AG20443 (cell line): ENCODE results near the gene TIMM21.

ENCODE experiments used
- DNase-seq: peaks from one replicate; pipeline ENCODE4 v3.0.0; 2012; ENCODE audit warnings: low spot score, mixed read lengths

The TIMM21 gene, protein sequence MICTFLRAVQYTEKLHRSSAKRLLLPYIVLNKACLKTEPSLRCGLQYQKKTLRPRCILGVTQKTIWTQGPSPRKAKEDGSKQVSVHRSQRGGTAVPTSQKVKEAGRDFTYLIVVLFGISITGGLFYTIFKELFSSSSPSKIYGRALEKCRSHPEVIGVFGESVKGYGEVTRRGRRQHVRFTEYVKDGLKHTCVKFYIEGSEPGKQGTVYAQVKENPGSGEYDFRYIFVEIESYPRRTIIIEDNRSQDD

DNA sequence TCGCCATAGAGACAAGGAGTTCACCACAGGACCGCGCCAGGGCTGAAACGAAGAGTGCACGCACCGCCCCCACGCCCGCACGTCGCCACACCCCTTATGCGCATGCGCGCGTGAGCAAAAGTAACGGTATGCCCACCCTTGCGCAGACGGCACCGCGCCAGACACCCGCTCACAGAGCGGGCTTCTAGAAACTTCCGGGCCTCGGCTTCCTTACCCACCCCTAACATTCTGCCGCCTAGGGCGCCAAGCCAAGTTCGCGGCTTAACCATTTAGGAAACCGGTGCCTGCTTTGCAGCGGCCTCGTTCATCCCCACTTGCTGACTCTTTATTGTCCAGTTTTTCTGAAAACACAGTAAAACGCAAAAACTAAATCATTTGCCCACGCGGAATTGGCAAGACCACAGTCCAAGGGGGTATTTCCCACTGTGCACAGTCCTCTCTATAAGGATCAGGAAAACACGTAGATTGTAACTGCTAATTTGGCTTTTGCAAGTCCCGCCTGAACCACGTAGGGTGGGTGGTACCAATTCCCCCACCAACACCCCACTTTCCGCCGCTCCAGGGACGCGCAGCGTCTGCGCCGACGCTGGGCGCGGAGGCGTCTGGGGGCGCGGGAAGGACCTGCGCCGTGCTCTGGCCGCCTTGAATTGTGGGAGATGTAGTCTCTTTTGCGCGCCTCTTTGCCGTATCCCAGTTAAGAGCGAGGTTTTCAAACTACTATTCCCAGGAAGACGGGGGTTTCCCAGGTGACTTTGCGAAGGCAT is at the start of gene TIMM21, which contains the start of gene FBXO15:
Gene TIMM21, plus strand, starts transcription at position 745 of the 764 bp plus-strand sequence. CDS start 286 bp downstream, outside the sequence.
Gene FBXO15, minus strand, starts transcription at position 56 of the 764 bp plus-strand sequence. Its CDS starts 49 bp downstream, at position 7.
- peak; percentile 96 for DNase-seq

DNA sequence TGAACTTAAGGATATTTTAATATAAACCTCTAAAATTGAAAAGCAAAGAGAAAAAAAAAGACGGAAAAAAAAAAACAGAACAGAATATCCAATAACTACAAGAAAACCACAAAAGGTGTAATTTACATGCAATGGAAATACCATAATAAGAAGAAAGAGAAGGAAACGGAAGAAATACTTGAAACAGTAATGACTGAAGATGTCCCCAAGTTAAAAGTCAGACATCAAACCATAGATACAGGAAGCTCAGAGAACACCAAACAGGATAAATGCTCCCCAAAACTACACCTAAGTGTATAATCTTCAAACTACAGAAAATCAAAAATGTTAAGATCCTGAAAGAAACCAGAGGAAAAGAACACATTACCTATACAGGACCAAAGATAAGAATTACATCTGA is 39.9 kb upstream of the TIMM21 start:
- no peak for DNase-seq

DNA sequence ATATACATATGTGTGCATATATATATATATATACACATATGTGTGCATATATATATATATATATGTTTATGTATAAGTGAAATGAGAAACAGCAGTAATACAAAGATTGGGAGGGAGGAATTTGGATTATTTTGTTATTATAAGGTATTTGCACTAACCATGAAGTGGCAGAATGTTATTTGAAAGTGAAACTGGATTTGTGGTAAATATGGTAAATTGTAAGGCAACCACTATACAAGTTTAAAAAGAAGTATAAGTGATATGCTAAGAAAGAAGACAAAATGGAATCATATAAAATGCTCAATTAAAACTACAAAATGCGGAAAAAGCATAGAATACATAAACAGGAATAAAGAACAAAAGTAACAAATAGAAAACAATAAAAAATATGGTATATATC is 38.2 kb upstream of the TIMM21 start:
- DNase-seq = no peak

DNA sequence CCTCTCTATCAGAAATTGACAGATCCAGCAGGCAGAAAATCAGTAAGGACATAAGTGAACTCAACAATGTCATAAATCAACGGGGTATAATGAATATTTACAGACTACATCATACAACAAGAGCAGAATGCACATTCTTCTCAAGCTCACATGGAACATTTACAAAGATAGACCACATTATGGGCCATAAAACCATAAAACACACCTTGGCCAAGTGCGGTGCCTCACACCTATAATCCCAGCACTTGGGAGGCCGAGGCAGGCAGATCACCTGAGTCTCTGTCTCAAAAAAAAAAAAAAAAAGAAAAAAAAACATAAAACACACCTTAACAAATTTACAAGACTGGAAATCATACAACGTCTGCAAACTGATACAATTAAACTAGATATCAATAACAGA is 37.3 kb upstream of the TIMM21 start:
- no peak for DNase-seq

DNA sequence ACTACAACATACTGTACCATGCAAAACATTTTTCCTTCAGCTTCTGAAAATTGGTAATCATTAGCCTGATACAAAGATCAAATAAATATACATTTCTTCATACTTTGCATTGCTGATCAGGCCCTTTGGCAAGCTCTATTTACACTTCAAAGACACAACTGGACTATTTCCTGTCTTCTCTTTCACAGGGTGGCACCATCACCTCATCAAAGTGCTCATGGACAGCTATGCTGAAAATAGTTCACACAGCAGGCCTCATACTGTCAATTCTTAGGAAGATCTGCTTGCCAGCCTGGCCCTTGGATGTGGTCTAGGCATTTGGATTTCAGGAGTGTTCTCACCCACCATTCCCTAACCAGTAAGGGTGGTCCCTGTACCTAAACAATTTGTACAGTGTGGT is 34.6 kb upstream of the TIMM21 start:
- DNase-seq = no peak

DNA sequence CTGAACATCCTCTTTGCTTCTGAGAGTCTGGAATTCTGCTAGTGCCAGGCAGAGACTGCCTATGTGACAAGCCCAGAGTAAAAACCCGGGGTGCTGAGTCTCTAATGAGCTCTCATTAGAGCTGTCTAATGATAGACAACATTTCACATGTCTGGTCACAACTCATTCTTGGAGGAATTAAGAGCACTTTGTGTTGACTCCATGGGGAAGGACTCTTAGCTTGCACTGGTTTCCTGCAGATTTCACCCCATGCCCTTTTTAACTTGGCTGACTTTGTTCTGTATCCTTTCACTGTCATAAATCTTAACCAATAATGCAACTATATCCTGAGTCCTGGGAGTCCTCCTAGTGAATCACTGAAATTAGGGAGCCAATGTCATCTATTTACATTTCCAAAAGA is 34.2 kb upstream of the TIMM21 start:
- no peak for DNase-seq

DNA sequence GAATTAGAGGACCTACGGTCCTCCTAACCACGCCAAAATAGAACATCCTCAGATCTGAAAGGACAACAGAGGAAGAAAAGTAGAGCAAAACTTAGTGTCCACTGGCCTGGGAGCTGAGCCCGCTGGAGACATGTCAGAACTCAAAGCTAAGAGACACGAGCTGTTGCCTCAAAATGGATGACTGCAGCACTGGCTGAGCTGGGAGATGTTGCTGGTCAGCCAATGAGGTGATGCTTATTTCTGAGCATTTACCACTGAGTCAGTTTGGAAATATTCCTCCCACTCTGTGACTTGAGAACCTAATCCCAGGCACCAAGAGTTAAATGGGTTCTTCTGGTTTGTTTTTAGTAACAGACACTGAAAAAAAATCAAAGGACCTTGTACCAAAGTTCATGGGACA is 33.3 kb upstream of the TIMM21 start:
- peak; percentile 36 for DNase-seq

DNA sequence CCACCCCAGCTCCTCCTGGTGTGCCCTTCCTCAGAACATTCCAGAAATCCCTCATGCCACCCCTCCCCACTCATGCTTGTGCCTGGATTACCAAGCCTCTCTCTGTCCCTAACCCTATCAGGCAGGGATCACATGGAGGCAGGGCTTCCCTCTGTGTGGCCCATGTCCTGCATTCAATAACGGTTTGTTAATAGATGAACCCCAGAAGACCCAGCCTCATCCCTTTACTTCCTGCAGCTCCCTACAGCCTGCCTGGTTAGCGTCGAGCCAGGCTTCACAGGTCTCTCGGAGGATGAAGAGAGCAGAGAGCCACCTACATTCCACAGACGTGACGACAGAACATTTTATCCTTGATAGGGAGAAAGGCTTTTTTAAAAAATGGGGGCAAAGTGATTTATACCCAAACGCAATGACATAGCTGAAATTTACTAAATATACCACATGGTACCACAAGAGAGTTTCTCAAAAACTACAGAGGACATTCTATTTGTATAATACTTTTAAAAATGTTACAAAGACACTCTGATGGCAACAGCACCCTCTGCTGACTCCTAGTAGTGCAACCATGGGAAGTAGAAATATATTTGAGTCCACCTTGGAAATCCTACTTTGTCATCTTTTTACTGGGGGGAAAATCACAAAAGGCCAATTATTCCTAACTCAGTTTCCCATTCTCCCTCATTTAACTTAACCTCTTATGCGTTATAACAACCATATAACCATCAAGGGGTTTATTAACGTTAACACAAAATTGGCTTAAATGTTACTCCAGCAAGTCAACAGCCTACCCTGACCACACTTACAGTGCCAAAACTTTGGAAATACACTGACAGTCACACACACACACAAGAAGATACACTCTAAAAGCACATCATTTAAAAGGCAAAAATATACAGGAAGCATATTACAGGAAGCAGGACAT is 31.4 kb upstream of the TIMM21 start:
- DNase-seq = peak; percentile 37

DNA sequence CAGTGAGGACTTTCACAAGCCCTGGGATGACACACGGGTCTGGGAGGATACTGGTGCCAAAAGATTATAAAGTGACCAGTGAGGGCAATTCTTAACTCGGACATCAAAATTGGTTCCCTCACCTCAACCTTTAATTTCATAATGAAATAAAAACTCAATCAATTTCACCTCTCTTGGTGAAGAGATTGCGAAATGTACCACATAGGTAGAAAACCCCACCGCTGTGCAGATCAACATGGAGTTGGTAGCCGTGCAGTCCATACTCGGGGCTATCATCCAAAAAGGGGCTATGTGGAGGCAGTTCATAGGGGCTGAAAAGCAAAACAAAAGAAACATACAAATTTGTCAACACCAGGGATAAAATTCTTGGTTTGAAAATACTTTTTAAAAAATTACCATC is 25.1 kb upstream of the TIMM21 start:
- no peak for DNase-seq

DNA sequence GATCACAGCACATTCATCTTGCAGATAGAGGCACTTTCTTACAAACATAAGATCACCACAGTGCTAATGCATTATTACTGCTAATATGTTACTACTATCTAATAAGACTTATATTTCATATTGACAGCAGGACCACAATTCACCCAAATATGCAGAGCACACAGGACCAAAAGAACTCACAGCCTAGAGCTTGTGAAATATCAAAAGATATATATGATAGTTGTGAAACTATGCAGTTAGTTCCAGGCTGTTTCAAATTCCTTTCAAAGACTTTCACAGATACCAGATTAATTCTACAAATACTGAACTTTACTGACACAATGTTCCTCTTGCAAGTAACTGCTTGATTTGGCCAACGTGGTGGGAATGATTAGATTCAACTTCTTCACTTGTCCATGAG is 23.7 kb upstream of the TIMM21 start:
- no peak for DNase-seq

DNA sequence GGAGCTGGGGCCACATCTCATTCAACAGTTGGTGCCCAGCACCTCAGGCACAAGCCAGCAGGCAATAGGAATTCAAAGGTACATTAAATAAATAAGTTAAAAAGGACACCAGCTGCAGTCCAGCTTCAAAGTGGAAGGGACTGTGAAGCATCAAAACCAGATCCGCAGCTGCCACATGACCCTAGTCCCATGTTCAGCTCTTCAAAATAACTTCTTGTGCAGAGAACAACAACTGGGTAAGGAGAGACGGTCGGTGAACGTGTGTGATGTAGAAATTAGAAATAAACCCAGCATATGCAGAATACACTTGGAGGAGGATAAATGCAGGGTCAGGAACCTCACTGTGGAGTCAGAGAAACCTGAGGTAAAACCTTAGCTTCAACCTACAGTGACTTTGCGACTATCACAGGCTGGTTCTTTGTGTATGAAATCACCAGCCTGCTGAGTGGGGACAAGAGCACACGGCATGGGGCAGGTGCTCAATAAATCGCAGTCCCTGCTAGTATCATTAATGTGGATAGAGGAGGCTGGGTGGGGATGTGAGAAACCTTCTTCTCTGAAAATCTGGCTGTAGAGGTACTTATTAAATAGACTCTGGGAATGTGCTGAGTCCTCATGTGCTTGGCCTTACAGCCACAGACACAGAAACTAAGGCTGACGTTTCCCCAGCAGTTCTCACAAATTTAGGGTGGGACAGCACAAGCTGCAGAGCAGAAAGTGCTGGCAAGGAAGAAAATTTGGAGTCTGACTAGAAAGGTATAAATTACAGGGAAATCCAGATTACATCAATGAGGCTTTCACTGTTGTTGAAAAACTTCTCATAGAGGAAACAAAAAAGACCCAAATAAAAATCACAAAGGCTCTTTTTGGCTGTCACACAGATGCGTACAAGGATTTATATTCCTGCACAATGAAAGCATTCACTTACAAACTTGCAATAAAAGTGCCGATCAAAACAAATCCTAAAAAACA is 21.4 kb upstream of the TIMM21 start:
- DNase-seq = no peak

DNA sequence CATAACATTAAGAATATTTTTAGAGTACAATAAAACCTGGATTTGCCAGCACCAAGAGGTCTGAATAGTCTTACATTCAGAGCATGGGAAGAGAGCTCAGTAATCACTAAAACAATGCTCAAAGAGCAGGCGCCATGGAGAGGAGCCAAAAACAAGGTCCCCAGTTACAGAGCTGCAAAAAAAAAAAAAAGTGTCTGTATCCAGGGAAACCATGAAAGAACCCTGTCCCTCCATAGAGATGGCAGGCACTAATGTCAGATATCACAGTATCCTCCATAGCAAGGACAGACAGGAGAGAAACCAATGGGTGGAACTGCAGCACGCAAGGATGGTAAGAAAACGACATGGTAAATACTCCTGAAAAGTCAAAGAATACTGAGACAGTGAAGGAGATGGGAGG is 20.2 kb upstream of the TIMM21 start:
- no peak for DNase-seq

DNA sequence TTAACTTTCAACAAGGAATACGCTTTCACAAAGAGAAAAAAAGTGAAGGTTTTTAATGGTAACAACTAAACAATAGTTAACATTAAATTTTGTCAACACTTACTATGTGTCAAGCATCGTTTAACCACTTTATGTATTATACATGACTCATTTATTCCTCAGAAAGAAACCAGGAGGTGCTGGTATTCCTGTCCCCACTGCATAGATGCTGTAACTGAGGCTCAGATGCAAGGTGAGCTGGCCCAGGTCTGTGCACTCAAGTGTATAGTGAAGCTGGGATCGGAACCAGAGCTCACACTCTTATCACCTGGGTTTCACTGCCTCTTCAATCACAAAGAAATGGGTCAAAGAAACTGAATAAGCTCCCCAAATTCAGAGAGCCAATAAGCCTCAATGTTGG is 17.2 kb upstream of the TIMM21 start:
- DNase-seq = no peak

DNA sequence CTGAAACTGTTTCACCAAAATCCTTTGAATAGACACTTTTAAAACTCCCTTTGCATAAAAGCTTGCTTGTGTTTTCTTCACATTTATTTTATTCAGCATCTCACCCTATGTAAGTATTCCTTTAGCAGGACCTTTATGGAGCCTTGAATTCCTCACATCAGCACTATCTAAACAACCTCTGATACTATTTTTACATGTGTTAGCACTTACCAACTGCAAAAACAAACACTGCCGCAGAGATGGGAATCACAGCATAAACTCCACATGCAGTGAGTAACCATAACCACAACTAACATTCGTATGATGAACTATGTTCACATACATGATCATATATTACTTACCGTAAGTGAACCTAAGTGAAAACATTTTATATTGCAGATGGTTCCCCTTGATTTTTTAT is 16.1 kb upstream of the TIMM21 start:
- no peak for DNase-seq

DNA sequence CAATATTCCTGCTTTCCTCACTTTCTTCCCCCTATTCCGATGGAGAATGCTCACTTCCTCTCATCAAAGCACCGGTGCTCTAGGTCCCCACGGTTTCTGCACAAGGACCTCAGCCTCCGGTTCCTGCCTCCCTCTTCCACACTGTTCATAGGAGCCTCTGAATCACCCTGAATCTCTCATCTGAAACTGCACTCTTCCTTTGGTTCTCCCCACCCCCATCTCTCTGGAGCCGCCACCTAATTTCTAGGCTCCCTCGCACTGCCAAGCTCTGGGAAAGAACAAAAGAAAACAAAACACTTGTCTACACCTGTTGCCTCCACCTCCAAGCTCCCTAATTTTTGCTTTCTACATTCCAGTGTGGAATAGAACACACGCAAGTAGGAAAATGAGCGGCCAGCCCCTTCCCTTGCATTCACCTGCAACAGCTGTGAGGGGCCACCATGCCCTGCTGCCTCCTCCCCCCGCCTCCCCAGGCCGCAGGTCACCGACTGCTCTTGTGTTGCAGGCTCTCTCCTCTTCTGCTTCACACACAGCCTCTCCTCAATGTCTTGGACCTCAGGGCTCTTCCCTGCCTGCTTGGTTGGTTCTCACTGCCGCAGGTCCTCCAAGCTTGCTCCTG is 10.3 kb upstream of the TIMM21 start:
- no peak for DNase-seq

DNA sequence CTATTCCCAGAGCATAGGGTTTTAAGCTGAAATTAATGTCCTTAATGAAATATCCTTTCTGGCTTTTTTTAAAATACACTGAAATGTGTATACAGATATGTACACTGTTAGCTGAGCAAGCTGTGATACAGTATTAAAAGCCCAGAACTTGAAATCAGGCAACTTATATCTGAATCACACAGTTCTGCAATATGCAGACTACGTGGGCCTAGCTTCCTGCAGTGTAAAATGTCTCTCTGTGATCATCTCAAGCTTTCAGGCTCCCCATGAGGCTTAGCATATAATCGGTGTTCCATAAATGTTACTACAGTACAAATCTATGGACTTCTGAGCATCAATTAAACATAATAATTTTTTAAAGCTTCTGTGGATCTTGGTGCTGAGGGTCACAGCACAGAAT is 8.9 kb upstream of the TIMM21 start:
- DNase-seq = no peak

DNA sequence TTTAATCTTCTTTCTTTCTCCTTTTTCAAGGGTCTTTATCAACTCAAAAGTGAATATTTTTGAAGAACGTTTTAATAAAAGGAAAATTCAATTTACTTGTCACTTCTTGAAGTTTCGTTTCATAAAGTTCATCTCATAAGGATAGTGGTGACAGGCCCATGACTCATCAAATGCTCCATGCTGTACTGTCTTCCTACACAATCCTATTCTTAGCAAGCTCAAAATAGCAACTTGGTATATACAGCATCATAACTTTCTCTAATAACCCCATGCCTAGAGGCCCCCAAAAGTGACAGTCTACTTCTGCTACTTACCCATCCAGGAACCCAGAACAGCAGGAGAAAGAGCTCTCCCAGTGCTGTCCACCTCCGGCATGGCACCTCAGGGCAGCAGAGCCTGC is 8.4 kb upstream of the TIMM21 start:
- no peak for DNase-seq

DNA sequence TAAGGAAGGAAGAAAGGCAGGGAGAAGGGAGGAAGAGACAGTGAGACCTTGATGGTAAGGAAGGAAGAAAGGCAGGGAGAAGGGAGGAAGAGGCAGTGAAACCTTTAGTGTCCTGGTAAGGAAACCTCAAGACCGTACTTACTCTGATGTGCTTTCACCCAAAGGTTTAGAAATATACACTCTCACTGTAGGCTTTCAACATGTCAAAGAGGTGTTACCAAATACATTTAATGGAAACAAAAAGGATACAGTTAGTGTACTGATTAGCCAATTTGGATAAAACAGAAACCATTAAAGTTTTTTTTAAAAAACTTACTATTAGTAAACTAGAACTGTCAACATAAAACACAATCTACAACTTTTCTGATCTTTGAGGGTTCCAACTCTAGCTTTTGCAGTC is 7.7 kb upstream of the TIMM21 start:
- no peak for DNase-seq

DNA sequence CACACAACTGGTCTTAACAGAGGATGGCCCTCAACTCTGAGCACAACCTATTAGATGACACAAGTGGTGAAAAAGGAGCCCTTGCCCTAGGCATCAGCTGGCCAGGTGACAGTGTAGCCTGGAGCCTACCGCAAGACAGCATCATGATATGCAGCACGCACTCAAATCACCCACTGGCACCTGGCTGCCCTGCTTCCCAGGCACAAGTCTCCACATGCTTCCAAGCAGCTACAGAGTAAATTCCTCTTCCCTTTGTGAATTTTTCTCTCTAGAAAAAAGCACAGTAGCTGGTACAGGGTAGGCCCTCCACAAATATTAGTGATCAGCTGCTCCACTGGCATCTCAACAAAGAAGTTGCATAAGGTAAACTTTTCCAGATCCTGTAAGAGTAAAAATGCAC is 6.7 kb upstream of the TIMM21 start:
- no peak for DNase-seq

DNA sequence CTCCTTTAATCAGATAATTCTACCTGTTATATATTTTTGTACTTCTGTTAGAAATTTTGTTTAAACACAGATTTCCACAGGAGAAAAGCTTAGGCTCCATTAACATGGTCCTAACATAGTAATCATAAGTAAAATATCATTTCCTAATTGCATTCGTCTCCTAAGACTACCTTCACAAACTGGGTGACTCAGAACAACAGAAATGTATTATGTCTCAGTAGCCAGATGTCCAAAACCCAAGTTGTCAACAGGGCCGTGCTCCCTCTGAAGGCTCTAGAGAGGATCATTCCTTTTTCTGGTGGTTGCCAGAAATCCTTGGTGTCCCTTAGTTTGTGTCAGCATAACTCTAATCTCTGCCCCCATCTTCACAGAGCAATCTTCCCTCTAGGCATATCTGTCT is 6.1 kb upstream of the TIMM21 start:
- DNase-seq = no peak

DNA sequence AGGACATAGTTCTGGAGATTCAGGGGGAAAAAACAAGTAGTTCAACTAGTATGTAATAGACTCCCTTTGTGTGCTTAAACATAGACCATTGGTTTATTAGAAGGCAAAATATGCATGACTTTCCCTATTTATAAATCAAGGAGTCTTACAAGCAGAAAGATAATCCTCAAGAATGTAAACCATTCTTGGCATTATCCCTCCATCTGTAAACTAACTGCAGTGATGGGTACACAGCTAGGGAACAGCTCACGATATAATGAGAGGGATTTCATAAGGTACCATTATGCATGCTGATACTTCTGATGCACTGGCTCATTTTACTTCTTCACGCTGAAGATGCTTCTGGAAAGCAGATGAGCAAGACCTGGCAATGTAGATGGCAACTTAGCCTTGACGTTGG is 1.6 kb upstream of the TIMM21 start:
- no peak for DNase-seq
